NCI-H82 (cell line): ENCODE results near the gene TECPR1.
A peak's percentile ranks its signal among the peaks of the same experiment; 100 is the strongest.

Experiments used
- DNase-seq: peaks from one replicate; lab custom pipeline; 2025; lab: John Stamatoyannopoulos, UW

Gene TECPR1

DNA sequence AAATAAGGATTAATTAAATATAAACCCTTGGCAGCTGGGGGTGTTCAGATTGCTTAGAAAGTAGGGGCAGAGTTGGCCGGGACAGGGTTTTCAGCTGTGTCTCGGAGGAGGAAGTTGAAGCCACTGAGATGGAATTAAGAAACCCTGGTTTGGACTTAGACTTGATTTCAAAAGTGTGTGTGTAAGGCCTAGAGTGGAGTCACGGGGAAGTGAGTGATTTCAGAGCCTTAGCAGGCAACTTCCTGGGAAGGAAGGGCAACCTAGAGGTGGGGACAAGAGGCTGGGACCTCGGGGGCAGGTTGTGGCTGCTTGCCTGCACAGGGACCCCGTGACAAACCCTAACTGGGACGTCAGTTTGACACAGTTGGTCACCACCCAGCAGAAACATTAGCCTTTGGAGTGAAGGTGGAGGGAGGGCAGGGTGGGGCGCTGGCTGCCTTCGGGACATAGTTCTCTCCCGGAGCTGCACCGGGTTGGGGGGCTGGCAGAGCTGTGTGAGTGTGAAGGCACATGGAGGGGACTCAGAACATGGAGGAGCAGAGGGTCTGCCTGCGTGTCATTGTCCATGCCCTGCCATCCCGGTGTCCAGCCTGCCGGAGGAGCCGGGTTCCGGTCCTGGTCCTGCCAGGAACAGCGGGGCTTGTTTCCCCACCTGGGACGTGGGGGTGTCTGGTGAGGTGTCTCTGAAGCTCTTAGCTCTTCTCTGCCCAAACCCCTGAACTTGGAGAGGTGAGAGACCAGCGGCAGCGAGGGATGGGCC lies 31.3 kb upstream of the TECPR1 start:
- DNase-seq = no peak

DNA sequence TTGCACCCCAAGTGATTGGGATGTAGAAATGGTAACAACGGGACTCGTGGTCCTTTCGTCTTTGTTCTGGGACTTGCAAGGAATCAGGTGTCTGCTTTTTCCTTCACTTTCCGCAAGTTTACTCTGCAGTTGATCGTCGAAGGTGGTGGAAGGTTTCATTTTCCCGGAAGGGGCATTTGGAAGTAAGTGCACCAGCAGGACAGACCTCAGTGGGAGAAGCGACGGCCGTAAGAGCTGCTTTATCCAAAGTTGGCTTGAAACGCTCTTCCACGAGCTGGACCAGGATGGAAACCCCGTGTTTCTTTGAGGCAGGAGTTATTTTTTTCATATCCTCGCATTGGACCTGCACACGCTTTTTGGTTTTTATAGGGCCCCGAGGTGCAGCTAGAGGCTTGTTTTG lies 30.7 kb upstream of the TECPR1 start:
- DNase-seq = no peak

DNA sequence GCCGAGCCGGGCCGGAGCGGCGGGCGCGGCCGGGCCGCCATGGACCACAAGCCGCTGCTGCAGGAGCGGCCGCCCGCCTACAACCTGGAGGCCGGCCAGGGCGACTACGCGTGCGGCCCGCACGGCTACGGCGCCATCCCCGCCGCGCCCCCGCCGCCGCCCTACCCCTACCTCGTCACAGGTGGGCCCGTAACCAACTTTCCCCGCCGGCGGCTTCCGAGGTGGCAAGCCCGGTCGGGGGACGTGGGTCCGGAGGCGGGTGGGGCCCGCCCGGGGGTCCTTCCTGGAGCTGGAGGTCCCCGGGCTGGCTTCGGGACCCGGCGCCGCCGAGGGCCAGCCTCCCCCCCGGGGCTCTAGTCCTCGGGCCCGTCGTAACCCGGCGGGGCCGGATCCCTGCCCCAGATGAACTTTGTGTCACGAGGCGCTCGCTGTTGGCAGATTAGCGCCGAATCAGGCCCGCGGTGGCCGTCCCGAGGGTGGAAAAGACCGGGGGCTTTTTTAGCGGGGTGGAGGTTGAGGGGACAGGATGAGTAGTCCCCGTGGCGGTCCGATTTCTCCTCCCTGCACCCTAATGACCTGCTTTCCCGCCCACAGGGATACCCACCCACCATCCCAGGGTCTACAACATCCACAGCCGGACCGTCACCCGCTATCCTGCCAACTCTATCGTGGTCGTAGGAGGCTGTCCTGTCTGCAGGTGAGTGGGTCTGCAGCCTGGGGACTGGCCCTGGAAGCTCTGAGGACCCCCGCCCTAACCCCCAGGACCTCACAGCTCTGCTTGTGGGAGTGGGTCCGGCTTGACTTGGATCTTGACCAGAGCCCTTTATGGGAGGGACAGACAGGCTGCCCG lies 29.9 kb upstream of the TECPR1 start:
- DNase-seq = peak; percentile 28

DNA sequence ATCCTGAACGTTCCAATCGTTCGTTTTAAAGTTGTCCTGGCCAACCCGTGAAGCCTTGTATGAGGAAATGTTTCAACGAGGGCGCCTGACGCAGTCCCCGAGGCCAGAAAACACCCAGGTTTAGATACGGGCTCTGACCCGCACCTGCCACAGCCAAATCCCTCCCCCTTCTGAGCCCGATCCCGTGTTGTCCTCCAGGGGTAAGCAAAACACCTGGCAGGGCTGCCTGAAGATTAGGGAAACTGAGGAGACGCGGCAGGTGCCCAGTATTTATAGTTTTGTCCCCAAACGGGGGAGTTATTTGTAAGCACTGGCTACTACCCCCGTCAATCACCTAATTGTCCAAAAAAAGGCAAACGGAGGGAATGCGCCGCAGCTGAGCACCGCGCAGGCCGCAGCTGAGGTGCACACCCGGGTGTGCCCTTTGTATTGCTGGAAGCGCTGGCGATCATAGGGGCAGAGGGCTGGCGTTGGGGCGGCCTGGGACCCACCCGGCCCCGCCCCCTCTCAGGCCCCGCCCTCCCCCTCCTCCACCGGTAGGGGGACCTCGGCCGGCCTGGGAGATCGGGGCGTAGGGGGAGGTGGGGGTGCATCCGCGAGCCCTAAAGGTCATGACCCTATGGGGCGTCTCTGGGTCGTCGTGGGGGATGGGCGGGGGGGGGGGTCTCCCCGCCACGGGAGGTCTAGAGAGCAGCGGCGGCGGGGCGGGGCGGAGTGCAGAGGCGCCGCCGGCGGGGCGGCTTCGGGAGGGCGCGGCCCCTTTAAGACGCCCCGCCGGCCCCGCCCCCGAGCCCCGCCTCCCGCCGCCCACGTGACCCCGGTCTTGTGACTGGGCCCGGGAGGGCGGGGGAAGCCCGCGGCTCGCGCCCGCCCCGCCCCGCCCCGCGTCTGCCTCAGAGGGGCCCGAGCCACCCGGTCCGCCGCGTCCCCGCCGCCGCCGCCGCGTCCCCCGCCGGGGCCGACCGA lies 29.0 kb upstream of the TECPR1 start, which contains the start of gene BRI3:
Gene BRI3 (plus strand): TSS at position 896 of the 966 bp plus-strand sequence. CDS start 110 bp downstream, outside the sequence.
- DNase-seq = peak; percentile 93

DNA sequence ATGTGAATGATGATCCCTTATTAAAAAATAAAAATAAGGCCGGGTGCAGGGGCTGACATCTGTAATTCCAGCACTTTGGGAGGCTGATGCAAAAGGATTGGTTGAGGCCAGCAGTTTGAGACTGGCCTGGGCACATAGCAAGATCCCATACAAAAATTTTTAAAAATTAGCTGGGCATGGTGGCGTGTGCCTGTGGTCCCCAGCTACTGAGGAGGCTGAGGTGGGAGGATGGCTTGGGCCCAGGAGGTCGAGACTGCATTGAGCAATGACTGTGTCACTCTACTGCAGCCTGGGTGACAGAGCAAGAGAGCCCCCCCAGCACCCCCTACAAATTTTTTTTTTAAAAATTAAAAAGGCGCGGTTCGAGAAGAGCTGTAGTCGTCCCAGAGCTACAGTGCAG lies 28.3 kb upstream of the TECPR1 start:
- no peak for DNase-seq

DNA sequence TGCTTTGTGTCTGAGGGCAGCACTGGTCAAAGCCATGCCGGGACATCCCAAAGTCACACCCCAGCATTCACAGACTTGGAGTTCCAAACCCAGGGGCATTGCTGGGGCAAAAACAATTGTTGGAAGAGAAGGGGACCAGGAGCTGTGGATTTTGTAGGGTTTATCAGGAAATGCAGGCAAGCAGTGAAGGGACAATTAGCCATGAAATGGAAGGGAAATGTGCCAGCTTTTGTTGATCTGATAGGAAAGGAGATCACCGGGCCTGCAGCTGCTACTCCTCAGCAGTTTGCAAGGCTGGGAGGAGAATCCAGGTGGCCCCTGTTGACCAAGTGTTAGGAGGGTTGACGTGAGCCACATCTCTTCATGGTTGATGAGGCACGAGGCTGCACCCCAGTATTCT lies 26.9 kb upstream of the TECPR1 start:
- no peak for DNase-seq

DNA sequence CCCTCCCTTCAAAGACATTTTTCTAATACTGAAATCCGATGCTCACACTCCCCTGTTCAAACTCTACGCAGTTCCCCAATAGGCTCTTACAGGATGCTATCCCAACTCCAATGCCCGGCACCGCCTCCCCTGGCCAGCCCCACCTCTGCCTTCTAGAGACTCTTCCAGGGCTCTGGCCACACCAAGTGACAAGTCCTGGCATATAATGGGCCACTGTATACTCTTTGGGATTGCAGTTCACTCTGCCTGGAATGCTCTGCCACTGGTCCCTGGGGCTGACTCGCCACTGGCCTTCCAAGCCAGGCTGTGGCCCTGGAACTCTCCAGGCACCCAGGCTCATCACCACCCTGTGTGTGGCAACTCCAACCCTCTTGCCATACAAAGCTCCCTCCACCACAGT lies 26.4 kb upstream of the TECPR1 start:
- no peak for DNase-seq

DNA sequence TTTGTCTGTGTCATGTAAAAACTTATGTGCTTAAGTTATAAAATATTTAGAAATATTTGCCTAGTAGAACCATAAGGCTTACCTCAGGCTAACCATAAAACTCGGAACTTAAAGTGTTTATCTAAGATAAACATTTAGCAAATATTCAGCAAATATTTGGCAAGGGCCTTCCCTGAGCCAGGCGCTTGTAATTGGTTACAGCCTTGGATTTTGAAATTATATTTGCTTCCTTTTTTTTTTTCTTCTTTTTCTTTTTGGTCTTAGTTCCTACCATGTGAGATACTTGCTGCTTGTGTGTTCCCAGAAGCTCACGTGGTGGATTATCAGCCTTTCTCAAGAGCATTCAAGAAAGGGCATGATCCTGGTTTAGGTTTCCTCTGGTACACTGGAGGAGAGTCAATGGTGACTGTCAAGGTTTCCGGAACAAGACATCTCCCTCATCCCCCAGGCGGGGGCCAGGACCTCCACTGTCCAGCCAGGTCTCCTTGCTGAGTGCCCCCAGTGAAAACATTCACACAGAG lies 24.3 kb upstream of the TECPR1 start:
- no peak for DNase-seq

DNA sequence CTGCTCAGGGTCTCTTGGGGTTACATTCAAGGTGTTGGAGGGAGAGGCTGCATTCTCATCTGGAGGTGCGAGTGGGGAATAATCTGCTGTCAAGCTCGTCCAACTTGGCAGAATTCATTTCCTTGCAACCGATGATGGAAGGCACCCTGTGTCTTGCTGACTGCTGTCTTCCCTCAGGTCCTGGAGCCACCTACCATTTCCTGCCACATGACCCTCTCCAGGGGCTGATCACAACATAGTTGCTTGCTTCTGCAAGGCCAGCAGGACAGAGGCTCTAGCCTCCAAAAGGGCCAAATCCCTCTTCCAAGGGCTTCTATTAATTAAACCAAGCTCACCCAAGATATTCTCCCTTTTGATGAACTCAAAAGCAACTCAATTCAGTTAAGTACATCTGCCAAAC lies 15.3 kb upstream of the TECPR1 start:
- DNase-seq = no peak

DNA sequence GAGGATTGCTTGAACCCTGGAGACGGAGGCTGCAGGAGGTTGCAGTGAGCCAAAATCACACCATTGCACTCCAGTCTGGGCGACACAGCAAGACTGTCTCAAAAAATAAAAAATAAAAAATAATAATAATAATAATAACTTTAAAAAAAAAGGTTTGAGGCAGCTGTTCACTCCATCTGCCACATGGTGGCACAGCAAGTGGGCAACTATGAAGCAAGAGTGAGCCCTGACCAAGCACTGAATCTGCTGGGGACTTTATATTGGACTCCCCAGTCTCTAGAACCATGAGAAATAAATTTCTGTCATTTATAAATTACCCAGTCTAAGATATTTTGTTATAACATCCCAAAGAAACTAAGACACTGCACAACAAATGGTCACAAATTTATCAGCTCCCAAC lies 14.8 kb upstream of the TECPR1 start:
- DNase-seq = no peak

DNA sequence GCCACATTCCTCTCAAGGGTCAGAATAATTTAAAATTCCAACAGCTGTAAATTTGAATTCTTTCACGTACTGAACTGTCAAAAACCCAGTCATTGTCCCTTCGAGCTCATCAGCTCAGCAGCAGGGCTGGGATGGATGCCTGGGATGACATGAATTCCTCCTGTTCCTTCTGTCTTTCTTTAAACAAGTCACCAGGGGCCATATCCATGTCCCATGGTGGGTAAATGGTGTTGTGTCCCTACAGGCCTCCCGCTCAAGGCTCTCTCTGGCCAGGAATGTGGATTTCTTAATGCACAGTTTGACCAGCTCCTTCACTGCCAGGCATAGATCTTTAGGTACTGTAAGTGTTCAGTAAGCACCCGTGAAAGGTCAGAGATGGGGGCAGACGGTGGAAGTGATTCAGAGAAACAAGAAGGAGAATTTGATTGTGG lies 13.8 kb upstream of the TECPR1 start:
- no peak for DNase-seq

DNA sequence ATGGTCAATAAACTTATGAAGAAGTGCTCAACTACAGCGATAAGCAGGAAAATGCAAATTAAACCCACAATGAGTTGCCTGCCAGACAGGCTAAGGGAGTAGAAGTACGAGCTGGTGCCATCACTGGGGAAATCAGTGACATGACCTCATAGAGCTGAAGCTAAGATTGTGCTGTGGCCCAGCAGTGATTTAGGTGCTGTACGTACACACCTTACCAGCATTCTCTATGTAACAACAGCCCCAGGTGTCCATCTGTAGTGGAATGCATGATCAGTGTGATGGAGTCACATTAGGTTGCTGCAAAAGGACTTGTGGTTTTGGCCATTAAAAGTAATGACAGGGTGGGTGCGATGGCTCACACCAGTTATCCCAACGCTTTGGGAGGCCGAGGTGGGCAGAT lies 5.7 kb upstream of the TECPR1 start:
- DNase-seq = no peak

DNA sequence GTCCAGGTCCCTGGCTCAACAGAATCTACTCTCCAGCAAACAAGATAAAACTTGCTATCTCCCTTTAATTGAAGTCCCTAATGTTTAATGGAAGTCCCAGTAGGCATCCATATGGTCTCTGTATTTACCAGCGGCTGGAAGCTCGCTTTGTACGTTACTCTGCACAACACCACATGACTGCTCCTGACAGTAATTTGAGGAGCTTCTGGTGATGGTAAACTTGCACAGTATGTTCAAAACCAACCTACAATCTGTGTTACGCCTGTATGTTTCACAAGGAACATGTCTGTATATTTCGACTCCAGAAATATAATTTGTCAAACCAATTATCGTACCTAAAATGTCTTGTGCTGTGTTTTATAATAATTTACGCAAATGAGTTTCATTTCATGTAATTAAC lies 4.4 kb upstream of the TECPR1 start:
- DNase-seq = no peak

DNA sequence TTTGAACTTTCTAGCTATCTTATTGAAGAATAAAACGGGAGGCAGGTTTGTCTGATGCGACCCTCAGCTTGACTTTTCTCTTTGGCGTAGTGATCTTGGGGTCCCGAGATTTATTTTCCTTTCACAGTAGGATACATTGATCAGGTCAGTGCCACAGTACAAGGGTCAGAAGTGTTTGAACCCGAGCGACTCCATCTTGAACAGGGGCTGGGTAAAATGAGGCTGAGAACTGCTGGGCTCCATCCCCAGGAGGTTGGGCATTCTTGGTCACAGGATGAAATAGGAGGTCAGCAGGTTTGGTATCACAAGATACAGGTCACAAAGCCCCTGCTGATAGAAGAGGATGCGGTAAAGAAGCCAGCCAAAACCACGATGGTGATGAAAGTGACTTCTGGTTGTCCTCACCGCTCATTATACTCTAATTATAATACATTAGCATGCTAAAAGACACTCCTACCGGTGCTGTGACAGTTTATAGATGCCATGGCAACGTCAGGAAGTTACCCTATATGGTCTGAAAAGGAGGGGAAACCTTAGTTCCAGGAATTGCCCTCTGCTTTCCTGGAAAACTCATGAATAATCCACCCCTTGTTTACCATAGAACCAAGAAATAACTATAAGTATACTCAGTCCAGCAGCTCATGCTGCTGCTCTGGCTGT lies 3.0 kb upstream of the TECPR1 start:
- DNase-seq = no peak

DNA sequence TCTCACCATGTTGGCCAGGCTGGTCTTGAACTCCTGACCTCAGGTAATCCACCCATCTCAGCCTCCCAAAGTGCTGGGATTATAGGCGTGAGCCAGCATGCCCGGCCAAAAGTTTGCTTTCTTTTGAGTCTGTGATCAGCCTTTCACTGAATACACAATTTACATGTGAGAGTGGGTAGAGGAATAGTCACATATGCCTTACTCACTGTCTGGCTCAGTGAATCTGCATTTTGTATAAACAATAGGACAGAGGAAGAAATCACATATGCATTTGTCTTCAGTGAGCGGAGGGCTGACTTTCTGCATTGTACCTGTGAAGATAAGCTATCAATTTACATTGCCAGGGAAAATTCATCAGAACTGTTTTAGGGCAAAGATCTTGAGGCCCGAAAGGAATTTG lies 2.5 kb upstream of the TECPR1 start:
- no peak for DNase-seq

DNA sequence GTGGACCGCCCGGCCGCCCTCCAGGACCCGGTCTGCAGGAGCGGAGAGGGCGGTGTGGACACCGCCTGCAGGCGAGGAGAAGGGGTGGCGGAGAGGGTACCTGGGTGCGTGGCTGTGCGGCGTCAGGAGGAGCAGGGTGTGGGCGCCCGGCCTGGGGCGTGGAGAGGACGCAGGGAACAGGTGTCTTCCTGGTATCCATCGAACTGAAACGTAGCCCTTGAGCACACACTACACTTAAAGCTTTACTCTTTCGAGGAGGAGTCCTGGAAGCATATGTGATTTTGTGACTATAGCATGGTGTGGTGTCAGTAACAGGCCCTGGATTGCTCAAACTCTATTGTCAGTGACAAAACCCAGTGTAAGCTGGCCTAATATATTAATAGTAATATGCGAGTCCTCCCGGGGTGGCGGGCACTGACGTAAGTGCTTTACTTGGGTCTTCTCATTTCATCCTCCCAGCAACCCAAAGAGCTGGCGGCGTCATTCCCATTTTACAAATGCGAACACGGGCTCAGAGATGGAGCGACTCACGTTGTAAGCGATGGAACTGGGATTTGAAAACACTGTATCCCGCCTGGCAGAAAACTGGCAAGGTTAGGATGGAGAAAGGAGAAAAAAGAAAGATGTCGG lies 508 bp upstream of the TECPR1 start:
- no peak for DNase-seq

DNA sequence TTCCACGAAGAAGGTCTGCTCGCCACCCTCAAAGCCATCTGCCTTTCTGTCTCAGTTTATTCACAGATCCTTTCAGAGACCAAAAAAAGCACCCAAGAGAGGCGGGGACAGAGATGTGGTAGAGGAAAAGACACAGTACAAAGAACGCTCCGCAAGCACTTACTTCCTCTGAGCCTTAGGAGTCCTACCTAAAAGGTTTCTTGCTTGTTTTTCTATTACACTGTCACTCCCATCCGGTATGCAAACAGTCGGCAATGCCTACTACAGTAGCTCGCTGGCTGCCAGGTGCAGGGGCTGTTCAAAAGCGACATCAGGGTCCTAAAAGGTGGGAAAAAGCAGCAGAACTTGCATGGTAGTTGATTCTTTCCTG lies 816 bp downstream of the TECPR1 start:
- peak; percentile 52 for DNase-seq

DNA sequence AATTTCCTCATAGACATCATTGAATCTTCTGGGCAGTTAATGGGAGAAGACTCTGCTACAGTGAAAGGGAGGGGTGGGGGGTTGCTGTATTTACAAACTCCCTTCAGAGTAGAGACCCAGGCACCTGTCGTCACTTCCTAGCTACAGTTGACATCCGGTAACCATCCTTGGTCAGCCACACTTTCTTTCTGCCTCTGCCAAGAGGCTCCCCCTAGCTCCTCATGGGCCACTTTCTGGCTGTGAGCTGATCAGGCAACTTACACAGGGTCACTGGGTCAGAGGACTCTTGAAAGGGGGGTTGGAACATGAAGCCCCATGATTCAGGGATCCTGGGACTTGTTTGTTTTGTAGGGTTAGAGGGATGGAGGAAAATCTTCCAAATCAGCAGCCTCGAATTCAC lies 1.2 kb downstream of the TECPR1 start:
- peak; percentile 39 for DNase-seq

DNA sequence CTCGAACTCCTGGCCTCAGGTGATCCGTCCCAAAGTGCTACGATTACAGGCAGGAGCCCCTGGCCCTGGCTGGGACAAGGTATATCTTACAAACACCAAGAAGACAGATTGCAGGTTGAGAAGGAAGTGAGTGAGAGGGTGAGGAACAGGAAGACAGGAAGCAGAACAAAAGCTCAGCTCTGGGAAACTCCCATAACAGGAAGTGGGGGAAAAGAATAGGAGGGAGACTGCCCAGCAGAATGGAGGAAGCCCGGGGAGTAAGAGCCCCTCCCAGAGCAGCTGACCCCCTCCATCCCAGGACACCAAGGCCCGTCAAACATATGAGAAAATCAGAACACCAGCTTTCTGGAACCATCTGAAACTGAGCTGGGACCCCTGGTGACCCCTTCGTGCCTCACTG lies 2.9 kb downstream of the TECPR1 start:
- no peak for DNase-seq

DNA sequence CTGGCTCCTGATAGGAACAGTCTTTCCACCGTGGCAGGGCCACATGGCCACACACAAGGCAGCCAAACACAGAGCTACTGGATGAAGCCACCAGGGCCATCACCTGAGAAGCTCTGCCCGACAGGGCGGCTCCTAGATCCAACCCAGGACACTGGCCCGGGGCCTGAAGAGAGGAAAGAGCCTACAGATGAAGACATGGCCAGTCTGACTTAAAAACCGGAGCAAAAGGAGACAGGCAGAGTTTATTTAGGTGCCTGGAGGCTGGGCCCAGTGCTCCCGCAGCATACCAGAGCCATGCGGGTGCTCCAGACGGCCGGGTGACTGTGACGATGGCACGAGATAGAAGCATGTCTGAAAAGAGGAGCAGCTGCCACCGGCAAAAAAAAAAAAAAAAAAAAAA lies 3.9 kb downstream of the TECPR1 start:
- no peak for DNase-seq

DNA sequence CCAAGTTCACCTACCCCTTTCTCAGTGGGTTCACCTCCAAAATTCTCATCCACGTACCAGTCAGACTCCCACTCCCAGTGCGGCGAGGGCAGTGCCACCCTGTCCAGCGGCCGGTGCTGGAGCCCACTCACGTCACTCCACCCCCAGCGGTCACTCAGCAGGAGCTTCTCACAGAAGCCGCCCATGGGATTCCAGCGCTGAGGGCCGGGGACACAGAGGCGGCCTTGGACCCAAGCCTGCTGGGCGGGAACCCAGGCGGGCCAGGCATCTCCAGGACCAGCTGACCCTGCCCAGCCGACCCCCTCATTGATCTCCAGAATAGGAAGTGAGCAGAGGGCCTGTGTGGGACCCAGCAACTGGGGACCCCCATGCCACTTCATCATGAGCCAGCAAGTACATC lies 7.2 kb downstream of the TECPR1 start:
- no peak for DNase-seq
